Measurements from ENCODE around the gene RNF151. TPM values are rescaled to one million over a fixed set of nuclear protein-coding genes. Genes with fewer than 3 reads are reported as not detected.

RNF151 gene
- total and polyA plus RNA-seq, 11 donors = not detected

GRCh38 chr16:1991135-1991551 is 24.5 kb downstream of the RNF151 start:
- ATAC-seq = no peak
- Histone ChIP-seq H3K27me3 (peaks cover 11 to 39% (median 30%) of the 10 kb centered on the region in 9 donors), H3K9me3 (no peaks in the 10 kb centered on the region), H3K27ac (no peak overlapping the region), H3K4me3 (peak overlapping the region in 4 of 12 donors; percentile 39 to 59 (median 50)), H3K36me3 (peaks cover 0 to 12% (median 5%) of the 10 kb centered on the region in 9 donors), H3K4me1 (peaks cover 5 to 36% (median 18%) of the 10 kb centered on the region in 12 donors)
- TF ChIP-seq POLR2A (IDR thresholded peaks at IDR 0.05) (no peak), CTCF (IDR thresholded peaks at IDR 0.05) (no peak)
- intact Hi-C loops (cut with DNase I) = loop anchor here in 1 of 10 donors (10.0 kb wide), 1 partner anchor 126 kb away; no protein-coding TSS in a partner anchor
- whole genome bisulfite sequencing, 4 donors = 11 to 13% (median 12%) methylated on average over 12 to 18 of the region's 18 CpGs
- DNase-seq = no peak

- peak overlapping the region in 11 of 12 donors; percentile 6 to 60 (median 47) for H3K4me3 ChIP-seq
- H3K27me3 ChIP-seq = peaks cover 11 to 39% (median 30%) of the 10 kb centered on the region in 9 donors
- H3K36me3 ChIP-seq = peaks cover 0 to 8% (median 1%) of the 10 kb centered on the region in 9 donors
- 11 to 19% (median 14%) methylated on average over 21 to 22 of the region's 22 CpGs for WGBS, 4 donors
- TF ChIP-seq POLR2A (IDR thresholded peaks at IDR 0.05) (no peak), CTCF (IDR thresholded peaks at IDR 0.05) (no peak)
- intact Hi-C loops (cut with DNase I) = loop anchor here in 1 of 10 donors (10.0 kb wide), 1 partner anchor 127 kb away; no protein-coding TSS in a partner anchor
- peaks cover 5 to 36% (median 18%) of the 10 kb centered on the region in 12 donors for H3K4me1 ChIP-seq
- peak overlapping the region in 4 of 12 donors; percentile 14 to 76 (median 38) for H3K27ac ChIP-seq
- no peaks in the 10 kb centered on the region for H3K9me3 ChIP-seq
- DNase-seq (no peak), ATAC-seq (peak in 1 of 4 donors; percentile 4)
Measured at GRCh38 chr16:1991588-1991947, 24.9 kb downstream of the RNF151 start.

GRCh38 chr16:1991948-1992703 is 25.5 kb downstream of the RNF151 start:
- Histone ChIP-seq H3K27ac (peak overlapping the region in 4 of 12 donors; percentile 14 to 76 (median 38)), H3K4me3 (peak overlapping the region in 11 of 12 donors; percentile 6 to 60 (median 47)), H3K4me1 (peaks cover 5 to 36% (median 18%) of the 10 kb centered on the region in 12 donors), H3K27me3 (peaks cover 11 to 39% (median 30%) of the 10 kb centered on the region in 9 donors), H3K36me3 (peaks cover 0 to 9% (median 5%) of the 10 kb centered on the region in 9 donors), H3K9me3 (no peaks in the 10 kb centered on the region)
- no peak for TF ChIP-seq CTCF (IDR thresholded peaks at IDR 0.05)
- no peak for TF ChIP-seq POLR2A (IDR thresholded peaks at IDR 0.05)
- ATAC-seq = peak; percentile 70 to 94 (median 91)
- DNase-seq = peak; percentile 92 to 98 (median 97)
- intact Hi-C loops (cut with DNase I) = loop anchor here in 1 of 10 donors (10.0 kb wide), 1 partner anchor 127 kb away; no protein-coding TSS in a partner anchor
- 3 to 10% (median 6%) methylated on average over 43 to 96 of the region's 96 CpGs for WGBS, 4 donors

Data from heart left ventricle (tissue), 16 donors.